Measurements from ENCODE around the gene ALX4. TPM values are rescaled to one million over a fixed set of nuclear protein-coding genes. Genes with fewer than 3 reads are reported as not detected.

Gene ALX4
- total RNA-seq, 1 donor from 2014 or later = not detected

- Histone ChIP-seq H3K27me3 (no peaks in the 10 kb centered on the region), H3K9me3 (peaks cover 5% of the 10 kb centered on the region), H3K4me3 (no peak overlapping the region), H3K4me1 (no peaks in the 10 kb centered on the region), H3K27ac (no peak overlapping the region), H3K36me3 (no peaks in the 10 kb centered on the region)
- TF ChIP-seq CTCF (IDR thresholded peaks at IDR 0.05) = no peak
- ATAC-seq = no peak
- DNase-seq = no peak
- intact Hi-C loops (cut with DNase I) = no loop called here
Observed at GRCh38 chr11:44257338-44258189, 52.4 kb downstream of the ALX4 start.

GRCh38 chr11:44256673-44257291, 53.2 kb downstream of the ALX4 start:
- Histone ChIP-seq H3K27me3 (no peaks in the 10 kb centered on the region), H3K4me1 (no peaks in the 10 kb centered on the region), H3K4me3 (no peak overlapping the region), H3K9me3 (peaks cover 5% of the 10 kb centered on the region), H3K36me3 (no peaks in the 10 kb centered on the region), H3K27ac (no peak overlapping the region)
- DNase-seq (no peak), ATAC-seq (no peak)
- intact Hi-C loops (cut with DNase I) = no loop called here
- no peak for TF ChIP-seq CTCF (IDR thresholded peaks at IDR 0.05)

GRCh38 chr11:44255406-44256071, 54.4 kb downstream of the ALX4 start:
- Histone ChIP-seq H3K27me3 (no peaks in the 10 kb centered on the region), H3K27ac (no peak overlapping the region), H3K9me3 (peaks cover 5% of the 10 kb centered on the region), H3K36me3 (no peaks in the 10 kb centered on the region), H3K4me3 (no peak overlapping the region), H3K4me1 (no peaks in the 10 kb centered on the region)
- no peak for TF ChIP-seq CTCF (IDR thresholded peaks at IDR 0.05)
- intact Hi-C loops (cut with DNase I) = no loop called here
- ATAC-seq (no peak), DNase-seq (no peak)

GRCh38 chr11:44252999-44253602, 56.8 kb downstream of the ALX4 start:
- peaks cover 5% of the 10 kb centered on the region for H3K9me3 ChIP-seq
- no peak for TF ChIP-seq CTCF (IDR thresholded peaks at IDR 0.05)
- intact Hi-C loops (cut with DNase I) = no loop called here
- ATAC-seq = no peak
- H3K27ac ChIP-seq = no peak overlapping the region
- H3K27me3 ChIP-seq = no peaks in the 10 kb centered on the region
- H3K4me1 ChIP-seq = no peaks in the 10 kb centered on the region
- H3K36me3 ChIP-seq = no peaks in the 10 kb centered on the region
- DNase-seq = no peak
- H3K4me3 ChIP-seq = no peak overlapping the region

- no peaks in the 10 kb centered on the region for H3K36me3 ChIP-seq
- intact Hi-C loops (cut with DNase I) = no loop called here
- no peak for TF ChIP-seq CTCF (IDR thresholded peaks at IDR 0.05)
- DNase-seq = no peak
- no peak for ATAC-seq
- no peak overlapping the region for H3K4me3 ChIP-seq
- no peak overlapping the region for H3K27ac ChIP-seq
- H3K27me3 ChIP-seq = no peaks in the 10 kb centered on the region
- peaks cover 5% of the 10 kb centered on the region for H3K9me3 ChIP-seq
- no peaks in the 10 kb centered on the region for H3K4me1 ChIP-seq
Observed at GRCh38 chr11:44250421-44250820, 59.5 kb downstream of the ALX4 start.
